Endothelial cell of umbilical vein (primary cell): ENCODE results near the gene OR2C3. TPM values are rescaled to one million over a fixed set of nuclear protein-coding genes. Genes with fewer than 3 reads are reported as not detected.

Experiments used
- BruUV-seq: library from RNA; stranded (reverse); fragments of 400-500 nt; replicated peaks from 2 replicates; lab custom pipeline; 2021; lab: Mats Ljungman, UMichigan
- CTCF ChIA-PET: fragments of 300-600, 350-600 bp; sonication (Branson Sonifier 250); formaldehyde crosslinking; loops from one replicate; lab custom pipeline; 2021; ENCODE audit warnings: antibody characterized with exemption, inconsistent platforms; lab: Charles Lee
- POLR2A ChIA-PET: fragments of 300-600, 350-600 bp; sonication (Branson Sonifier 250); formaldehyde crosslinking; loops from one replicate; lab custom pipeline; 2021; ENCODE audit warnings: antibody characterized with exemption, inconsistent platforms; lab: Charles Lee
- DNase-seq: peaks from one replicate; pipeline ENCODE4 v3.0.0-alpha.2; 2011; ENCODE audit warnings: low read depth, low spot score
- FAIRE-seq: peaks from 2 replicates; lab custom pipeline; 2011; peaks lifted over from hg19 to GRCh38; lab: Jason Lieb, UNC
- H2AFZ ChIP-seq: 2 replicates; pipeline ENCODE4 v1.6.0; 2012; ENCODE audit warnings: low read depth, low read length, control low read depth, inconsistent platforms
- H3K27ac ChIP-seq: 2 replicates; pipeline ENCODE4 v1.5.1; 2011; ENCODE audit warnings: low read depth, mild to moderate bottlenecking, control low read depth, low read length, moderate library complexity; ENCODE audit not compliant: insufficient read depth
- H3K27me3 ChIP-seq, 2 experiments: 2 replicates each; pipeline versions ENCODE4 v1.6.0 to v1.6.1; 2011; ENCODE audit warnings: low read length in 2 of 2, mixed read lengths in 1 of 2; ENCODE audit not compliant: control insufficient read depth in 2 of 2, insufficient read depth in 2 of 2
- H3K36me3 ChIP-seq, 2 experiments: 2 replicates in 1 of 2; 3 replicates in 1 of 2; pipeline ENCODE4 v1.5.1; 2011; ENCODE audit warnings: low read length in 2 of 2, mild to moderate bottlenecking in 1 of 2, moderate library complexity in 1 of 2; ENCODE audit not compliant: control insufficient read depth in 2 of 2, insufficient read depth in 2 of 2; ENCODE audit errors: extremely low read depth in 1 of 2
- H3K4me1 ChIP-seq: 3 replicates; pipeline ENCODE4 v1.5.1; 2011; ENCODE audit warnings: mild to moderate bottlenecking, low read length; ENCODE audit not compliant: control insufficient read depth, insufficient read depth; ENCODE audit errors: extremely low read depth
- H3K4me2 ChIP-seq: 2 replicates; pipeline ENCODE4 v1.6.1; 2011; ENCODE audit warnings: low read length, control low read depth, mixed read lengths; ENCODE audit not compliant: insufficient read depth
- H3K4me3 ChIP-seq, 3 experiments: fragments of 200-600 bp in 1 of 3; sonication (generic), shearing (Covaris generic) in 1 of 3; replicated peaks in 1 of 3; 2 replicates each; pipeline ENCODE4 v1.5.1; 2011 to 2016; ENCODE audit warnings: control low read depth in 3 of 3, low read length in 3 of 3, mild to moderate bottlenecking in 2 of 3, inconsistent platforms in 1 of 3, low read depth in 1 of 3, moderate library complexity in 1 of 3; ENCODE audit not compliant: insufficient read depth in 1 of 3
- H3K79me2 ChIP-seq: 2 replicates; pipeline ENCODE4 v1.6.0; 2012; ENCODE audit warnings: low read length, inconsistent platforms; ENCODE audit not compliant: control insufficient read depth, insufficient read depth
- H3K9ac ChIP-seq: replicated peaks from 2 replicates; pipeline ENCODE3; 2011; ENCODE audit warnings: low read length, control low read depth; ENCODE audit not compliant: insufficient read depth; ENCODE audit errors: extremely low read depth
- H3K9me1 ChIP-seq: replicated peaks from 3 replicates; pipeline ENCODE4 v1.6.0; 2011; ENCODE audit warnings: mild to moderate bottlenecking, low read length; ENCODE audit not compliant: control insufficient read depth, insufficient read depth; ENCODE audit errors: extremely low read depth
- H3K9me3 ChIP-seq: replicated peaks from 2 replicates; pipeline ENCODE4 v1.5.1; 2012; ENCODE audit warnings: low read length, inconsistent platforms; ENCODE audit not compliant: control insufficient read depth, insufficient read depth
- H4K20me1 ChIP-seq: replicated peaks from 2 replicates; pipeline ENCODE3; 2011; ENCODE audit warnings: mild to moderate bottlenecking, low read length; ENCODE audit not compliant: control insufficient read depth, insufficient read depth; ENCODE audit errors: extremely low read depth
- EZH2 ChIP-seq: IDR thresholded peaks from 2 replicates; pipeline ENCODE4 v1.6.1; 2012; ENCODE audit warnings: borderline replicate concordance, low read depth, mild to moderate bottlenecking, moderate library complexity, low read length, inconsistent platforms; ENCODE audit not compliant: severe bottlenecking
- FOS ChIP-seq: IDR thresholded peaks from 2 replicates; pipeline ENCODE4 v1.6.1; 2011; ENCODE audit warnings: mild to moderate bottlenecking, low read length, moderate library complexity, borderline replicate concordance; ENCODE audit not compliant: insufficient read depth
- GATA2 ChIP-seq: IDR thresholded peaks from 2 replicates; pipeline ENCODE4 v1.7.0; 2011; ENCODE audit warnings: low read depth, mild to moderate bottlenecking, moderate library complexity, mixed read lengths, low read length; ENCODE audit not compliant: insufficient read length, insufficient read depth
- JUN ChIP-seq: IDR thresholded peaks from 2 replicates; pipeline ENCODE4 v1.6.1; 2011; ENCODE audit warnings: borderline replicate concordance, low read depth; ENCODE audit not compliant: insufficient read length, insufficient read depth
- MYC ChIP-seq: IDR thresholded peaks from one replicate; pipeline ENCODE4 v1.6.1; 2011; ENCODE audit warnings: mild to moderate bottlenecking, low read depth, low read length
- POLR2A ChIP-seq: IDR thresholded peaks from 2 replicates; pipeline ENCODE4 v1.6.1; 2012; ENCODE audit warnings: low read depth, mild to moderate bottlenecking, control low read depth, low read length
- POLR2AphosphoS5 ChIP-seq: IDR thresholded peaks from 2 replicates; pipeline ENCODE4 v1.6.1; 2012; ENCODE audit warnings: low read depth, mild to moderate bottlenecking, control low read depth, low read length, moderate library complexity; ENCODE audit not compliant: insufficient read depth
- dilution Hi-C: fragments of 300-500 bp; cut with MboI; formaldehyde crosslinking; loops from one replicate; pipeline ENCODE4 v1.15.0; 2019; ENCODE audit warnings: low sequenced_read_pairs; ENCODE audit not compliant: extremely low pct_ligation_motif_present
- intact Hi-C: fragments of 100-400 bp; cut with micrococcal nuclease; formaldehyde crosslinking; loops from one replicate; pipeline ENCODE4 v1.10.0; 2022
- polyA plus RNA-seq, 4 experiments: library from polyadenylated mRNA; depleted of rRNA in 3 of 4; stranded (reverse) in 3 of 4; unstranded in 1 of 4; fragments of >200 nt; gene quantifications; 2 replicates each; pipeline versions ENCODE4 v1.2.1 to v1.2.3, GENCODE V29; 2011 to 2012; ENCODE audit warnings: missing spikeins in 1 of 4
- total RNA-seq: library from RNA; stranded (reverse); gene quantifications from 2 replicates; pipeline ENCODE4 v1.2.3, GENCODE V29; 2021
- TF ChIP-seq, protein P1 (sequence below), 2 donors: IDR thresholded peaks; 1 replicate in 1 of 2; 2 replicates in 1 of 2; pipeline ENCODE4 v1.5.1; 2011; ENCODE audit warnings: low read length in 2 of 2, mild to moderate bottlenecking in 2 of 2, moderate library complexity in 2 of 2, control low read depth in 1 of 2, inconsistent platforms in 1 of 2, low read depth in 1 of 2; ENCODE audit not compliant: insufficient read depth in 1 of 2; ENCODE audit errors: extremely low read depth in 1 of 2
- TF ChIP-seq, protein P2 (sequence below): IDR thresholded peaks from 2 replicates; pipeline ENCODE4 v1.6.1; 2011; ENCODE audit not compliant: insufficient read depth, insufficient read length

OR2C3 gene
- total and polyA plus RNA-seq, 2 donors (not counting 3 experiments of a cell fraction or from before 2014, with no cell fraction given) = not detected

GRCh38 chr1:247557926-247558674 is 21.9 kb upstream of the OR2C3 start:
- FAIRE-seq = no peak
- Histone ChIP-seq H3K27ac (no peak overlapping the region), H3K9ac (no peak overlapping the region), H4K20me1 (no peaks in the 10 kb centered on the region), H3K9me3 (peaks cover 1% of the 10 kb centered on the region), H2AFZ (no peak overlapping the region), H3K4me3 (no peak overlapping the region), H3K4me2 (no peak overlapping the region), H3K4me1 (no peaks in the 10 kb centered on the region), H3K36me3 (no peaks in the 10 kb centered on the region), H3K79me2 (no peaks in the 10 kb centered on the region), H3K9me1 (no peaks in the 10 kb centered on the region), H3K27me3 (no peaks in the 10 kb centered on the region)
- BruUV-seq = no TSS peak
- dilution Hi-C loops (no loop called here), intact Hi-C loops (no loop called here)
- TF ChIP-seq EZH2 (no peak), MYC (no peak), GATA2 (no peak), JUN (no peak), POLR2A (no peak), FOS (no peak), POLR2AphosphoS5 (no peak)
- TF ChIP-seq, protein P1, sequence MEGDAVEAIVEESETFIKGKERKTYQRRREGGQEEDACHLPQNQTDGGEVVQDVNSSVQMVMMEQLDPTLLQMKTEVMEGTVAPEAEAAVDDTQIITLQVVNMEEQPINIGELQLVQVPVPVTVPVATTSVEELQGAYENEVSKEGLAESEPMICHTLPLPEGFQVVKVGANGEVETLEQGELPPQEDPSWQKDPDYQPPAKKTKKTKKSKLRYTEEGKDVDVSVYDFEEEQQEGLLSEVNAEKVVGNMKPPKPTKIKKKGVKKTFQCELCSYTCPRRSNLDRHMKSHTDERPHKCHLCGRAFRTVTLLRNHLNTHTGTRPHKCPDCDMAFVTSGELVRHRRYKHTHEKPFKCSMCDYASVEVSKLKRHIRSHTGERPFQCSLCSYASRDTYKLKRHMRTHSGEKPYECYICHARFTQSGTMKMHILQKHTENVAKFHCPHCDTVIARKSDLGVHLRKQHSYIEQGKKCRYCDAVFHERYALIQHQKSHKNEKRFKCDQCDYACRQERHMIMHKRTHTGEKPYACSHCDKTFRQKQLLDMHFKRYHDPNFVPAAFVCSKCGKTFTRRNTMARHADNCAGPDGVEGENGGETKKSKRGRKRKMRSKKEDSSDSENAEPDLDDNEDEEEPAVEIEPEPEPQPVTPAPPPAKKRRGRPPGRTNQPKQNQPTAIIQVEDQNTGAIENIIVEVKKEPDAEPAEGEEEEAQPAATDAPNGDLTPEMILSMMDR (IDR thresholded peaks at IDR 0.05; ENCODE audit: extremely low read depth in 1 of 2, insufficient read depth in 1 of 2, low read depth in 1 of 2, low read length in 2 of 2) = no peak
- TF ChIP-seq, protein P2, sequence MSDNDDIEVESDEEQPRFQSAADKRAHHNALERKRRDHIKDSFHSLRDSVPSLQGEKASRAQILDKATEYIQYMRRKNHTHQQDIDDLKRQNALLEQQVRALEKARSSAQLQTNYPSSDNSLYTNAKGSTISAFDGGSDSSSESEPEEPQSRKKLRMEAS = no peak
- no peak for DNase-seq
- ChIA-PET CTCF (no interaction called here), POLR2A (no interaction called here)
